Peyer's patch (tissue), 4 donors: ENCODE results near the gene PURA.

ENCODE experiments used
- POLR2A ChIP-seq, 2 donors: fragments of 450-650 bp; IDR thresholded peaks; one replicate each; pipeline ENCODE4 v1.5.1; 2017; ENCODE audit warnings: antibody characterized with exemption in 2 of 2, mild to moderate bottlenecking in 2 of 2, moderate library complexity in 2 of 2
- TF ChIP-seq, protein P1 (sequence below), 6 experiments: fragments of 450-650 bp in 4 of 6; fragments of 200-600 bp in 2 of 6; sonication (generic) in 1 of 6; IDR thresholded peaks; one replicate each; pipeline ENCODE4 v1.5.1; 2017 to 2019; ENCODE audit warnings: antibody characterized with exemption in 6 of 6, mild to moderate bottlenecking in 3 of 6, moderate library complexity in 1 of 6

DNA sequence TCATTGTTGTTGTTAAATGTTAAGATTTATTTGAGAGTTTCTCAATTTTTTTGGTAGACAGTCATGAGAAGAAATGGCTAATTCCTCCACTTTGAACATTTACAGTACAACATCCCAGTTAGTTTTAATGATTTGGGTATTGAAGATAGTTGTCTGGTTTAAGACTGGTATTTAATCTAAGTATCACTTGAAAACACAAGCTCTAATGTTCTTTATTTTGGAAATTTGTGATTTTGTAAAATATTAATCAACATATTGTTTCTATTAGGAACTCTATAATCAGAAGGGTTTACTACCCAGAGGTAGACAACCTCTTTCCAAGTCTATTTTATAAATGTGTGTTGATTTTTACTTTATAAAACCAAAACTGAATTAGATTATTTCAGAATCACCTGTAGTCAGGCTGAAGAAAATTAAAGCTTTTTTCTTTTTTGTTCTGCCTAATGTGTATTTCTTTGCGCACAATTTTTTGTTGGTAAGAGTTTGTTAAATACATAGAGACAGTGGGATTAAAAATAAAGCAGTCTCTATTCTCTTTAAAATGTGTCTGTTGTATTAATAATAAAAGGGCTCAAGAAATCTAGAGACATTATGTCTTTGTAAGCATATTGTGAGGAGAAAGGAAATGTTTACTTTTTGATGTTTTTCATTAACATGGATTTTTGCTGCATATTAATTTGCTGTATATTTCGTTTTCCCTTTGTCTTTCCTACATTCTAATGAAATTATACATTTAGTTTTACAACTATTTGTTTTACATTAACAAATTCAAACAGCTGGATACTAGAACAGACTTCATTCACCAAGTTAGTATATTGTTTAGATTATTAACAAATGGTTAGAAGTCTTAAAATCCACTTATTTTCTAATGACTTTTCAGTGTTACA is 3.9 kb upstream of the PURA start:
- no peak for TF ChIP-seq POLR2A (IDR thresholded peaks at IDR 0.05)
- TF ChIP-seq, protein P1, sequence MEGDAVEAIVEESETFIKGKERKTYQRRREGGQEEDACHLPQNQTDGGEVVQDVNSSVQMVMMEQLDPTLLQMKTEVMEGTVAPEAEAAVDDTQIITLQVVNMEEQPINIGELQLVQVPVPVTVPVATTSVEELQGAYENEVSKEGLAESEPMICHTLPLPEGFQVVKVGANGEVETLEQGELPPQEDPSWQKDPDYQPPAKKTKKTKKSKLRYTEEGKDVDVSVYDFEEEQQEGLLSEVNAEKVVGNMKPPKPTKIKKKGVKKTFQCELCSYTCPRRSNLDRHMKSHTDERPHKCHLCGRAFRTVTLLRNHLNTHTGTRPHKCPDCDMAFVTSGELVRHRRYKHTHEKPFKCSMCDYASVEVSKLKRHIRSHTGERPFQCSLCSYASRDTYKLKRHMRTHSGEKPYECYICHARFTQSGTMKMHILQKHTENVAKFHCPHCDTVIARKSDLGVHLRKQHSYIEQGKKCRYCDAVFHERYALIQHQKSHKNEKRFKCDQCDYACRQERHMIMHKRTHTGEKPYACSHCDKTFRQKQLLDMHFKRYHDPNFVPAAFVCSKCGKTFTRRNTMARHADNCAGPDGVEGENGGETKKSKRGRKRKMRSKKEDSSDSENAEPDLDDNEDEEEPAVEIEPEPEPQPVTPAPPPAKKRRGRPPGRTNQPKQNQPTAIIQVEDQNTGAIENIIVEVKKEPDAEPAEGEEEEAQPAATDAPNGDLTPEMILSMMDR (IDR thresholded peaks at IDR 0.05) = no peak
